ENCODE results near the gene SERINC4.
A peak's percentile ranks its signal among the peaks of the same experiment; 100 is the strongest.
"Not testable (repeated sequence)": the region's sequence is repeated elsewhere in the genome, so short reads cannot be mapped to it uniquely, and the experiment has no call there.

Gene SERINC4

DNA sequence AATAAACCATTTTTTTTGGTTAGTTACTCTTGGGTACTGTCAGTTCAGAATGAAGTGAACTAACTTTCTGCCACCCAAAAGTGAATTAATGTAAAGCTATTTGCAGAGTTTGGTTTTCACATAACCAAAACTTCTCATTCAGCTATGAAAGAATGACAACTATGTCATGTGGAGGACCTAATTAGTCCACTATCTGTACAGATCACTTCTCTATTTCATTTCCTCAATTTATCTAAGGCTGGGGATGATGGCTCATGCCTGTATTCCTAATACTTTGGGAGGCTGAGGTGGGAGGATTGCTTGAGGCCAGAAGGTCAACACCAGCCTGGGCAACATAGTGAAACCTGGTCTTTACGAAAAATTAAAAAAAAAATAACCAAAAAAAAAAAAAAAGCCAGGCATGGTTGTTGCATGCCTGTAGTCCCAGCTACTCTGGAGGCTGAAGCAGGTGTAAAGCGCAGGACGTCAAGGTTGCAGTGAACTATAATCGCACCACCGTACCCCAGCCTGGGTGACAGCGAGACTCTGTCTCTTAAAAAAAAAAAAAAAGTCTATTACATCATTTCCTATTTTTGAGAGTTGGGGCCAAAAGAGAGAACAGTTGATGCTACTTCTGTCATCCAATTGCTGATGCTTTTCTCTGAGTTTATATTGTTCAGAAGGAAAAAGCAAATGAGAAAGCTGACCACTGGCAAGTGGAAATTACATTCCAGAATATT, 9.1 kb upstream of the SERINC4 start:
- Mint-ChIP-seq H3K27ac (no peak overlapping the region), H3K4me3 (no peak overlapping the region), H3K36me3 (peaks cover 100% of the 10 kb centered on the region), H3K9me3 (no peaks in the 10 kb centered on the region), H3K4me1 (no peaks in the 10 kb centered on the region)
- DNase-seq (ENCODE audit: low spot score in 2 of 2) (no peak), ATAC-seq (no peak)

DNA sequence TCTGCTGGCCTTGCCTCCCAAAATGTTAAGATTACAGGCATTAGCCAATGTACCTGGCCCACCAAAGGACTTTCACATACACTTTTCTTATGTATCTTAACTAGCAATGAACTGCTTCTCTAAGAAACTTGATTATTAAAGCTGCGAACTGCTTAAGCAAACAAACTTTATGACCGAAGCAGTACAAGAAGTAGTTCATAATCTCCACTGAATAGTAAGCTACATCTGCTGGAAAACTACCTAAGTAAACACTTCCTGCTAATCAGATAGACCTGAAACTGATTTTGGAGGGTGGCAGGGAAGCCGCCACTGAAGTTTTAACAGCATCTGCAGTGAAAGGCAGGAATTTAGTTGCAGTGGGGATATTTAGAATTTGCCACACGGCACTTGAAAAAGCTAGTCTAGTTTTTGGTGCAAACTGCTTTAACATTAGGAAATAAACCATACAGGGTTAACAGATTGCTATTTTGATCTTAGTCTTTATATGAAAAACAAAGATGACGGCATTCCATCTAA, 8.5 kb upstream of the SERINC4 start:
- Mint-ChIP-seq H3K9me3 (no peaks in the 10 kb centered on the region), H3K36me3 (peaks cover 100% of the 10 kb centered on the region), H3K4me3 (no peak overlapping the region), H3K4me1 (no peaks in the 10 kb centered on the region), H3K27ac (no peak overlapping the region)
- DNase-seq (ENCODE audit: low spot score in 2 of 2) (no peak), ATAC-seq (no peak)

DNA sequence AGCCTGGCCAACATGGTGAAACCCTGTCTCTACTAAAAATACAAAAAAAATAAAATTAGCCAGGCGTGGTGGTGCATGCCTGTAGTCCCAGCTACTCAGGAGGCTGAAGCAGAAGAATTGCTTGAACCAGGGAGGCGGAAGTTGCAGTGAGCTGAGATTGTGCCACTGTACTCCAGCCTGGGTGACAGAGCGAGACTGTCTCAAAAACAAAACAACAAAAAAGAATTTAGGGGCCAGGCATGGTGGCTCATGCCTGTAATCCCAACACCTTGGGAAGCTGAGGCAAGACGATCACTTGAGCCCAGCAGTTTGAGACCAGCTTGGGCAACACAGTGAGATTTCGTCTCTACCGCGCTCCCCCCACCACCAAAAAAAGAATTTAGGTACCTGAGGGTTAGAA, 2.7 kb upstream of the SERINC4 start:
- H3K27ac Mint-ChIP-seq; H3K9me3 Mint-ChIP-seq; ATAC-seq; DNase-seq (ENCODE audit: low spot score in 2 of 2); H3K4me3 Mint-ChIP-seq: not testable (repeated sequence)
- H3K36me3 Mint-ChIP-seq = peaks cover 99% of the 10 kb centered on the region
- H3K4me1 Mint-ChIP-seq = peaks cover 37% of the 10 kb centered on the region

DNA sequence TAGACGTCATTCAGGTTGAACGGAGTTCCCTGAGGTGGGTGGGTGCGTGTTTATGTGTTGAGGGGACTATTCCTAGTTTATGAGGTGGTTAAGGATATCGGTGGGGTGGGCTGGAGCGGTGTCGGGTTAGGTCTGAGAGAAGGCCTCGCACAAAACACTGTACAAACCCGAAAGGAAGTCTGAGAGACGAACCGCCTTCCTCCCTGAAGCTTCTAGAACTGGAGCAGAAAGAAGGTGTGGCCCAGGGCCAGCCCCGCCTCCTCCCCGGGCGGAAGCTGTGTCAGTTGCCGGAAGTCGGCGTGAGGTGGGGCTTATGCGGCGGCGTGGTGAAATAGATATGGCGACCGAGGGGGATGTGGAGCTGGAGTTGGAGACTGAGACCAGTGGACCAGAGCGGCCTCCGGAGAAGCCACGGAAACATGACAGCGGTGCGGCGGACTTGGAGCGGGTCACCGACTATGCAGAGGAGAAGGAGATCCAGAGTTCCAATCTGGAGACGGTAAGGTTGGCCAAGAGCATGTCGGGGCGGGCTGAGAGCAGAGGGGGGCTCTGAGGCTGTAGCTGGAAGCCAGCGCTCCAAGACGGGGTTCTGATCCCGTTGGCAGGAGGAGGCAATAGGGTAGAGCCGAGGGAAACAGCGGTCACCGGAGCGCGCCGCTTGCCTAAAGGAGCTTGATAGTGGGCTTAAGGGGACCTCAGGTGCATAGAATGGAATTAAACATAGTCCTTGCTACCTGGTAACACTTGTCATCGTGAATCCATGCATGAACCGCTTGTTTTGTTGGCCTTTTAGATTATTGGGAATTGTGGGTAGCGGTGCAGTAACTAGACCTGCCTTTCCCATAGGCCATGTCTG, 494 bp upstream of the SERINC4 start, which contains the start of gene HYPK:
TSS of gene HYPK (plus strand) at position 314 of the 856 bp plus-strand sequence. CDS start at position 338, 24 bp downstream.
- Mint-ChIP-seq H3K9me3 (no peaks in the 10 kb centered on the region), H3K27ac (peak within 1 kb of the TSS; percentile 96), H3K4me1 (peaks cover 51% of the 10 kb centered on the region), H3K36me3 (peaks cover 99% of the 10 kb centered on the region), H3K4me3 (peak within 1 kb of the TSS; percentile 92)
- DNase-seq (ENCODE audit: low spot score in 2 of 2) (peak; percentile 79 to 92), ATAC-seq (peak; percentile 98)

DNA sequence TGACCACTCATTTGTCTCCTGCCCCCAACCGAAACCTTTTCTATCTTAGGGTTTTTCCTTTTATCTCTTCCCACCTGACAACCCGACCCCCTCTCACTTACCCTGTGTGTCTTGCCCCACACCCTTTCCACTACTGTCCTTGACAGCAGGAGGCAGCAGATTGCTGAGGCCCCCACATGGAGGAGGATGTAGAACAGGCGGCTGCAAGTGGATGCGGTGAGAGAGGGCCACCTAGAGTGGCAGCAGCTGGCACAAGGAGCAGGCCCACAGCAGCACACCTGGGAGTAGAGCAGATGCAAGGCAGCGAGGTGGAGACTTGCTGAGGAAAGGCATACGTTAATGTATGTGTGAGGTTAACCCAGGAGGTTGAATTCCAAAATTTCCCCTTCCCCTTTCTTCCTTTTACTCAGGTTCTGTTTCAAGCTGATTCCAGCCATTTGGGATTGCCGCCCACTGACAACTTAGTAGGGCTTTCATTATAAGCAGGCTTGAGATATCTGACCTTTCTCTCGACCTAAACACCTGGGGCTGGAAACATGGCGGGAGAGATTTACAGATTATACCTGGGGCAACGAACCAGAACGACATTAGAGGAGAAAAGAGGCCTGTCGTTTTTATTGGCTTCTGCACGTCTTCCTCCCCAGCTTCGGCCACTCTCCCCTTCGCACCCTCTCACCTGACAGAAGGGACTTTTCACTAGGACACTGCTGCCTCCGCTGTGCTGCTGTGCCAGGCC, 643 bp downstream of the SERINC4 start:
- peaks cover 62% of the 10 kb centered on the region for H3K4me1 Mint-ChIP-seq
- no peaks in the 10 kb centered on the region for H3K9me3 Mint-ChIP-seq
- ATAC-seq (no peak), DNase-seq (ENCODE audit: low spot score in 2 of 2) (no peak)
- H3K4me3 Mint-ChIP-seq = peak overlapping the region; percentile 92
- peak overlapping the region; percentile 96 for H3K27ac Mint-ChIP-seq
- peaks cover 99% of the 10 kb centered on the region for H3K36me3 Mint-ChIP-seq

DNA sequence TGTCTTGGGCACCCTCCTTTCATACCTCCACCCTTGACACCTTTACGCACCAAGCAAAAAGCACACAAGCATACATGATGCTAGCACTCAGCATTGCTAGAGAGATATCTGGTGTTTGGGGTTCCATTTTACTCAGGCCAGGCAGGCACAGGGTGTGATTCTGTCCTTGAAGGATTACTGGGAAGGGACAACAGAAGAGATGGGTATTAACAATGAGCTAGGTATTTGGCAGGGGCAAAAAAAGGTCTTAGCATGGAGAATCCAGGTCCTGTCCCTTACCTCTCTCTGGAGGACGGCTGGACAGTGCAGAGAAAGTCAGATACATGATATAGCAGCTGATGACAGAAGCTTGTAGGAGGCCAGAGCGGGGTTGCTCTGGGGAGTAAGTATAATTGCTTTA, 3.5 kb downstream of the SERINC4 start:
- Mint-ChIP-seq H3K4me3 (no peak overlapping the region), H3K9me3 (no peaks in the 10 kb centered on the region), H3K4me1 (peaks cover 75% of the 10 kb centered on the region), H3K36me3 (peaks cover 98% of the 10 kb centered on the region), H3K27ac (no peak overlapping the region)
- ATAC-seq = no peak
- no peak for DNase-seq (ENCODE audit: low spot score in 2 of 2)

DNA sequence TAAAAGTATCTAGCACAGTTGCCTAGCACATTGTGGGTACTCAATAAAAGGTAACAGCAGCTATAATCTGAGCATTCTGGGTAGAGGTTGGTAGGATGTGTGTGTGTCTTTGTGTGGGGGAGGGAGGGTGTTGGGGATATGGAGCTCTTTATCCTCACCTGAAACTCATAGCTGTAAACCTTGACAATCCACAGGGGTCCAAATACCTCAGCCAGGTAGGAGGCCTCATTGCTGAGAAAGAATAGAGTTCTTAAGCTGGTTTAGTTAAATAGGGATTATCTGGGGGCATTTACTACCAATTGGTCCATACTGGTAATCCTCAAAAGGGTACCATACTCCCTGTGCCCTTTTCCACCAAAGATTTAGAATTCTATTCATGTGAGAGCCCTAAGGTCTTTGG, 4.0 kb downstream of the SERINC4 start:
- Mint-ChIP-seq H3K4me3 (no peak overlapping the region), H3K27ac (peak overlapping the region; percentile 99), H3K36me3 (peaks cover 92% of the 10 kb centered on the region), H3K9me3 (no peaks in the 10 kb centered on the region), H3K4me1 (peaks cover 69% of the 10 kb centered on the region)
- no peak for DNase-seq (ENCODE audit: low spot score in 2 of 2)
- ATAC-seq = no peak

DNA sequence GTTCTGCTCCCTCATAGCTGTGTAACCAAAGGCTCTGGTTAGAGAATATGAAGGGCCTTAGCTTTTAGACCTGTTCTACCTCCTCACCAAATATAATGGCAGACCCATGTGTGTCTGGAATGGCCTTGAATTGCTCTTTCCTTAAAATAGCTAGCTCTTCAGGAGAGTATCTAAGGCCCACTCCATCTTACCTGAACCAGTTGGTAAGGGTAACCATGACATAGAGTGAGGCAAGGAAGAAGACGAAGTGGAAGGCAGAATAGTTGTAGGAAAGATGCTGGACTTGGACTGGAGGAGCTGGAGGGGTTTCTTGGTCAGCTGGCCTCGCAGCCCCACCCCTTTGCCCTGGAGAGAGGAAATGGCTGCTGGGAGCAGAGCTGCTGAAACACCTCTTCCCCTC, 4.8 kb downstream of the SERINC4 start:
- Mint-ChIP-seq H3K36me3 (peaks cover 84% of the 10 kb centered on the region), H3K27ac (peak overlapping the region; percentile 99), H3K9me3 (no peaks in the 10 kb centered on the region), H3K4me1 (peaks cover 62% of the 10 kb centered on the region), H3K4me3 (no peak overlapping the region)
- ATAC-seq (no peak), DNase-seq (ENCODE audit: low spot score in 2 of 2) (no peak)

DNA sequence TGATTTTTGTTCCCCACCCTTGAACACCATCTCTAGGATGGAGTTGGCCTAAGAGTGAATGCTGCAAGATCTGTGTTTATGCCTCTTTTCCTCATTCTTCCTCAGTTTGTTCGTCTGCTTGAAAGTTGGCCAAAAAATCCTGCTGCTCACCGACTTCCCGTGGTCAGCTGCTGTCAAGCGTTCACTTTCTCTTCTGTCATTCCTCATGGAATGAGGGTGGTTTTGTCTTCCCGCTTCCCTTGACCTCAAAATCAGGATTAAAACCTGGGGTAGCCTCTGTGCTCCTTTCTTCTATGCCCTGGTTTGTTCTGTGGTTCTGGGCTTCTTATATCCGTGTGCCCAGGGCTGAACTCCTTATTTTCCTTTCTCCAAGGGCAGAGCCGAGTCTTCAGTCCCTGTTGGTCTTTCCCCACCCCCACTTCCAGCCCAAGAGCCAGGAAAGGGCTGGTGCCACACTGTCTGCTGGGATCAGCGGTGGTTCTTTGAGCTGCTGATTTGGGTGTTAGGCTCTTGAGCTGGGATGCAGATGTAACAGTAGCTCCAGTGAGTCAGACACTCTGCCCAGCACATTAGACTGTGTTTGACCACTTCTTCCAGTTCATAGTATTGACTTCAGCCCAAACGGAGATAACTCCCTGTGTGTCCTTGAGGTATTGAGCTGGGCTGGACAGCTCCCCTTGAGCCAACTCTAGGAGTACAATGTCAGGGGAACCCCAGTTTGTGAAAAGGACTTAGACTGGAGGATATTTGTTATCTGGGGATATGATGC, 5.6 kb downstream of the SERINC4 start:
- ATAC-seq (no peak), DNase-seq (ENCODE audit: low spot score in 2 of 2) (no peak)
- H3K36me3 Mint-ChIP-seq = peaks cover 76% of the 10 kb centered on the region
- peaks cover 55% of the 10 kb centered on the region for H3K4me1 Mint-ChIP-seq
- peak overlapping the region; percentile 98 for H3K4me3 Mint-ChIP-seq
- H3K9me3 Mint-ChIP-seq = no peaks in the 10 kb centered on the region
- peak overlapping the region; percentile 99 for H3K27ac Mint-ChIP-seq

DNA sequence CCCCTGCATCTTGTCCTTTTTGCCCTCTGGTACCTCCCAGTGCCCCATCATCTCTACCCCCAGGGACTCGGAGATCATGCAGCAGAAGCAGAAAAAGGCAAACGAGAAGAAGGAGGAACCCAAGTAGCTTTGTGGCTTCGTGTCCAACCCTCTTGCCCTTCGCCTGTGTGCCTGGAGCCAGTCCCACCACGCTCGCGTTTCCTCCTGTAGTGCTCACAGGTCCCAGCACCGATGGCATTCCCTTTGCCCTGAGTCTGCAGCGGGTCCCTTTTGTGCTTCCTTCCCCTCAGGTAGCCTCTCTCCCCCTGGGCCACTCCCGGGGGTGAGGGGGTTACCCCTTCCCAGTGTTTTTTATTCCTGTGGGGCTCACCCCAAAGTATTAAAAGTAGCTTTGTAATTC, 6.4 kb downstream of the SERINC4 start:
- Mint-ChIP-seq H3K27ac (peak overlapping the region; percentile 99), H3K36me3 (peaks cover 69% of the 10 kb centered on the region), H3K4me1 (peaks cover 47% of the 10 kb centered on the region), H3K9me3 (no peaks in the 10 kb centered on the region), H3K4me3 (peak overlapping the region; percentile 98)
- DNase-seq (ENCODE audit: low spot score in 2 of 2) (no peak), ATAC-seq (no peak)

DNA sequence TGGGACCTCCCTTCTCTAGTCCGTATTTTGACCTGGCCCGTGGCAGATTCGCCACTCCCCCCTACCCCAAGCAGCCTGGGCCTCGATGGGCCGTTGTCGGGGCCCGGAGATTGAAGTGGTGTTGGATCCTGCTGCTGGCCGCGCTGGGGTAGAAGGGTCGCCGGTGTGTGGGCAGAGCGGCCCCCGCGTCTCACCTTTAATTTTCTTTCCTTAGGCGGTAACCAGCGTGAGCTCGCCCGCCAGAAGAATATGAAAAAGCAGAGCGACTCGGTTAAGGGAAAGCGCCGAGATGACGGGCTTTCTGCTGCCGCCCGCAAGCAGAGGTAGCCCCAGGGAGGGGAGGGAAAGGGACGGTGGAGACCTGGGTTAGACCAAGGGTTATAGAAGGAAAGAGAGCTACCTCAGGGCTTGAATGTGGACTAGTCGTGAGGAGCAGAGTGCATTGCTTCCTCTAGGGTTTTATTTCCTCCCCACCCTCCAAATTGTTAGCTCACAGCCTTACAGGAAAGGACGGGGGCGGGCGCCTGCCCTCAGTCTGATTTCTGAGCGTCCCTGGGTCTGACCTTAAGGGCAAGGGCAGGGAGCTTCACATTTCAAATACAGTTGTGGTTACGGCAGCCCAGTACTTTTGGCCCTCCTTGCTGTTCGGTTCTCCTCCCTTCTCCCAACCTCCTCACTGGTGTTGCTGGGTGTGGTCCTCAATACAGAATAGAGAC, 7.1 kb downstream of the SERINC4 start:
- no peaks in the 10 kb centered on the region for H3K9me3 Mint-ChIP-seq
- no peak for DNase-seq (ENCODE audit: low spot score in 2 of 2)
- peak; percentile 0 for ATAC-seq
- H3K36me3 Mint-ChIP-seq = peaks cover 62% of the 10 kb centered on the region
- peaks cover 40% of the 10 kb centered on the region for H3K4me1 Mint-ChIP-seq
- H3K4me3 Mint-ChIP-seq = peak overlapping the region; percentile 98
- peak overlapping the region; percentile 99 for H3K27ac Mint-ChIP-seq

DNA sequence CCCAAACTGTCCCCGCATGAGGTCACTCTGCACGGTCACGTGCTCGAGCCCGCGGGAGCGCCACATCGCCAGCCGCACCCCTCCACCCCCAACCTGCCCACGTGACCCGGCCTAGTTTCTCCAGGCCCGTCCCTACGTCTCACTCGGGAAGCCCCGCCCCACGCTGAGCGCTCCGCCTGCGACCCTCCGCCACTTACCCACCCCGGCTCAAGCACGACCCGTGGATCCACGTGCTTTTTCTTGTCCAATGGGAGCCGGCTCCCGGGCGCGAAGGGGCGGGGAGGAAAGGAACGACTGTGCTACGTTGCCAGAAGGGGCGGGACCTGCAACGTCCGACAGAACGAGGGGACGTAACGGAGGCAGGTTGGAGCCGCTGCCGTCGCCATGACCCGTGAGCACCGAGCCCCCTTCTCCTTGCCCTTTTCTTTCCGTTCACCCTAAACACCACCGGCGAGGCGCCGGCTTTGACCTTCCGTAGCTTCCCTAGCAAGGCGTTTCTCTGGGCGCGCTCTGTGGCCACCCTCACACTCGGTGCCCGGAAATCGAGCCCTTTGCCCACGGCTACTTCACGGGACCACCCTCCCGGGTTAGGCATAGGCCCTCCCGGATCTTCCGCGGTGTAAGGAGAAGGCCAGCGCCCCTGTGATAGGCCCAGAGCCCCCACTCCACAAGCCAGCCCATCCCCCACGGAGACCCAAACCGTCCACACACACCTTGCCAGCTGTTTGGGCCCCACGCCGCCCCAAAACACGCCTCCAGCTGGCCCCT, 7.8 kb downstream of the SERINC4 start, which contains the start of gene SERF2:
TSS of gene SERF2 (plus strand) at position 328 of the 768 bp plus-strand sequence. CDS start at position 385, 57 bp downstream.
- H3K4me3 Mint-ChIP-seq = peak within 1 kb of the TSS; percentile 98
- ATAC-seq = peak; percentile 94
- H3K9me3 Mint-ChIP-seq = no peaks in the 10 kb centered on the region
- peak; percentile 94 to 99 for DNase-seq (ENCODE audit: low spot score in 2 of 2)
- H3K27ac Mint-ChIP-seq = peak within 1 kb of the TSS; percentile 99
- H3K36me3 Mint-ChIP-seq = peaks cover 55% of the 10 kb centered on the region
- H3K4me1 Mint-ChIP-seq = peaks cover 40% of the 10 kb centered on the region

DNA sequence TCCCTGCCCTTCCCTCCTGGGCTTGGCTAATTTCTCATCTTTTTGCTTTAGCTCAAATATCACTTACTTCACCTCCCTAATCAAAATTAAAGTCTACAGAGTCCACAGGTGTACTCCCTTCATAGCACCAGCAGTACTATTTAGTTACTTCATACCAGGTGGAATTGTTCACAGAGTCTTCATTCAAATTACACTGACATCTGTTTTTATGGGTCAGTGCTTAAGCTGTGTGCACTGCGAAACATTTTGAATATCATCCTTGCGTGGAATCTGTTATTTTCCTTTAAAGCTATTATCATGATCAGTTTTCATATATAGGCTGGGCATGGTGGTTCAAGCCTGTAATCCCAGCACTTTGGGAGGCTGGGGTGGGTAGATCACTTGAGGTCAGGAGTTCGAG, 10.6 kb downstream of the SERINC4 start:
- H3K27ac Mint-ChIP-seq = no peak overlapping the region
- H3K9me3 Mint-ChIP-seq = no peaks in the 10 kb centered on the region
- no peak overlapping the region for H3K4me3 Mint-ChIP-seq
- DNase-seq (ENCODE audit: low spot score in 2 of 2) (no peak), ATAC-seq (no peak)
- H3K36me3 Mint-ChIP-seq = peaks cover 27% of the 10 kb centered on the region
- H3K4me1 Mint-ChIP-seq = peaks cover 16% of the 10 kb centered on the region

Measured in stimulated activated effector memory CD8-positive, alpha-beta T cell treated with anti-CD3 and anti-CD28 coated beads, Interleukin-12 subunit alpha, Interleukin-12 subunit beta, amount 100 ng/mL, for 72 hours (primary cell).